GM12875 (cell line): Measurements from ENCODE around the gene SGMS1.
"Not testable (repeated sequence)": the region's sequence is repeated elsewhere in the genome, so short reads cannot be mapped to it uniquely, and the experiment has no call there.

Experiments used
- H3K4me3 ChIP-seq: one replicate; pipeline ENCODE4 v1.5.1; 2011; ENCODE audit warnings: low read depth, low read length, control low read depth
- CTCF ChIP-seq: IDR thresholded peaks from 2 replicates; pipeline ENCODE4 v1.5.1; 2011; ENCODE audit warnings: low read depth, mild to moderate bottlenecking, control low read depth, inconsistent platforms, low read length, moderate library complexity, borderline replicate concordance; ENCODE audit not compliant: insufficient read depth

SGMS1 gene

DNA sequence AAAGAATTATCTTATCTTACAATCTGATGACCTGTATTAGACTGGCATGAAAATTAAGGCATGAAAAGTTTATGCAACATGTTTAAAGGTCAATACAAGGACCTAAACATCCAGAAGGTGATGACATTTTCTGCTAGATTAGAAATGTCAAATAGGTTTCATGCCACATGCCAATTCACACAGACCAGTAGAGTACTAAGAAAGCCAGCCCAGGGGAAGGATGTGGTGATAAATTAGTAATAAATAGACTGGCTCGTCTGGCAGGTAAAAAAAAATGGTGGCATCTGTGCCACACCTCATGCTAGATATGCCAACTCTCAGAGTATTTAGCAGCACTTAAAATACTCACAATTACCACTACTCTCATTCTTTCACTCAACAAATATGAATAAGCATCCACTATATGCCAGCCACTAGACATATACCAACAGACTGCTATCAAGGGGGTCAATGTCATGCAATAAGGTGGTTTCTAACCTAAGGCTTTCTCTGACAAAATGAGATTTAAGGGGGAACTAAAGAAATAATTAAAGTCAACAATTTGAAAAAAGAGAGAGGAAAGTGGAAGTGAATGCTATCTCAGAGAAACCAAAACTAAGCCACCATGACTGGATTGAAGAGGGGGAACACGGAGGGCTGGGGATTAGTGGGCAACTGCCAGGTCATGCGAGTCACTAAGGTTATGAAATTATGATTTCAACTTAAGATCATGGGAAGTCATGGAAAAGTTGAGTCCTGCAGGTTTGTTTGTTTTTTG lies 83.5 kb downstream of the SGMS1 start:
- H3K4me3 ChIP-seq: no peak overlapping the region
- TF ChIP-seq CTCF: no peak

GRCh38 chr10:50538555-50539398 lies 85.0 kb downstream of the SGMS1 start:
- no peak overlapping the region for H3K4me3 ChIP-seq
- TF ChIP-seq CTCF: no peak

- no peak overlapping the region for H3K4me3 ChIP-seq
- TF ChIP-seq CTCF: no peak
Observed at GRCh38 chr10:50536617-50537240, 87.0 kb downstream of the SGMS1 start.

- not testable (repeated sequence) for H3K4me3 ChIP-seq
Observed at GRCh38 chr10:50534748-50535376, 88.9 kb downstream of the SGMS1 start.

DNA sequence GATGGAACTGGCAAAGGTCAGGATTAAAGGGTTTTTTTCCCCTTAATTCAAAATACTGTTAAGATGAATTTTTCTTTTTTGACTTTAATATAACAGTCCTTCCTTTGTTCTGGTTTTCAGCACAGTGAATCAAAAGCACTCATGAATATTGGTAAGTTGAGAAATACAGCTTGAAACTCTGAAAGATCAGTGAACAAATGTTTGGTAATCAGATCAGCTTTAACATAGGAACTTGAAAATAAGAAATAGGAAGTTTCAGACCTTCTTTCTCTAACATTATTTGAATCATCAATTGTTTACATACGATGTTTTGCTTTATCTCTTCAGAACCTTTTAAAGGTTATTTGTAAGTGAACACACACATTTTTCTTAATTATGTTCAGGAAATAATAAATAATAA lies 90.5 kb downstream of the SGMS1 start:
- TF ChIP-seq CTCF: no peak
- H3K4me3 ChIP-seq: no peak overlapping the region

DNA sequence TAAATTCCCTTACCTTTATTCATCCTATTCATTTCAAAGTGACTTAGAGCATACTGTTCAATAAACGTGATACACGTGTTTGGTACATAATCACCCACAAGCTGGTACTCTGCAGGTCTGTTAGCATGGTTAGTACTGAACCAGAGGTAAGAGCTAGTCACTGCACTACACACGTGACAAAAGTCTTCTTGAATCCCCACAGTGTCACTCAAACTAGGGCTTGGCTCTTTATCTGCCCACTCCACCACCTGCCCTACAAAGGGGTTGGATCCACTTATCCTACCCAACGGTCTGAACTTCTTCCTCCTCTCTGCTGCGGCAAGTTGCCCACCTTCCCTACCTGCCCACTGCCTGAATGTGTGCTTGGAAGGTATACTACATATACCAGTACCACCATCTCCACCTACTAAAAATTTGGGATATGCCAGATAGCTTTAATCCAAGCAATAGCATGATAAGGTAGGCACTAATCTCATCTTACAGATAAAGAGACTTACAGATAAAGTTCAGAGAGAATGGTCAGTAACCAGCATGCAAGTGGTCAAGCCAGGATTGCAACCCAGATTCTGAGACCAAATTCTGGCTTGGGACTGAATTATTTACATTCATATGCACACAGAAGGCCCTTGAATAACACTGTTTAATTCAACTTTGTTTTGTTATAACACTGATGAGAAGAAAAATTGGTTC lies 92.2 kb downstream of the SGMS1 start:
- TF ChIP-seq CTCF: no peak
- no peak overlapping the region for H3K4me3 ChIP-seq

DNA sequence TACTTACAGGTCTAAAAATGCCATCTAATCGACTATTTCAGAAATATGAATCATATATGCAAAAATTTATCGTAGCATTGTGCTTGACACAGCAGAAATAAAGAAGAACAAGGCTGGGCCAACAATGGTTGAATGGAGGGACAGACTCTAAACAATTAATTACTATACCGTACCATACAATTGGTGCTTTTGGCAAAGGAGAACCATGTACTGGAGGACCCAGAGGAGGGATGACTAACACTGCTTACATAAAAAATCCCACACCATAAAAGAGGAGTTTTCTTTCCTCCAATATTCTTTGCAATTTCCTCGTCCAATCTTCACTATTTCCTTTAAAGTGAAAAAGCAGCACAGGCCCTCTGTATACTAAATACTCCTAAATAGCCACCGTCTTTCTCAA lies 94.1 kb downstream of the SGMS1 start:
- H3K4me3 ChIP-seq: no peak overlapping the region
- TF ChIP-seq CTCF: no peak
